ENCODE data around the gene SMARCC2. TPM values are rescaled to one million over a fixed set of nuclear protein-coding genes. Genes with fewer than 3 reads are reported as not detected.

Gene SMARCC2
- total and polyA plus RNA-seq, 2 of the 13 experiments (the other 11 are each of a cell fraction or from before 2014, with no cell fraction given): 21.3 to 24.1 TPM

DNA sequence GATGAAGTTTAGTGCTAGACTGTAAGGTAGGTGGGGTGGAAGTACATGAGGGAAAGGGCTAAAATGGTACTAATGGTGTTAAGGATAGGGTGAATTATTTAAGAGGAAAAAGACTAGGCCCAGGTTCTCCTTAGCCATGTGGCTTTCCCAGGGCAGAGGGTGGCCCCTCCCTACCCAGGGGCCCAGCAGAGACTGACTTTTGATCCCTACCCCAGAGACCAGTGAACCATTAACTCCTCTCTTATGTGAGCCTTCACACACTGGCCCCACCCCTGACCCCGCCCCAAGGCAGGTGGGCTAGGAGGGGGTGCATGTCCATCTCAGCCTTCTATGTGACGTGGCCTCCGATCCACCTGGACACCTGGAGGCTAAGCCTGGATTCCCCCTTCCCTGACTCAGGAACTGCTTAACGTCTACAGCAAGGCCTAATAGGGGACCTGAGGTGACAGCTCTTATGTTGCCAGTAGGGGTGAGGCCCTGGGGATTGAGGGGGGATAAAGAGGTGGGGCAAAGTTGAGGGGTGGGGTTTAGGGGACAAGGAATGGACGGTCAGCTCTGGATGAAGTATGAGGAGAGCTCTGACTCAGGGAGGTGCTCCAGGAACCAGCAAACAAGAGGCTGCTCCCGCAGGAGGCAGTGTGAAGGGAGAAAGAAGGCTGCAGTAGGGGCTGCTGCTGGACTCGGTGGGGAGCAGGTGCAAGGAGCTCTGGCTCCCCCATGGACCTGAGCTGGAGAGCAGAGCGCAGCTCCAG is 41.3 kb upstream of the SMARCC2 start (continued):
- TF ChIP-seq ZNF318 (CRISPR knock-in tag; IDR thresholded peaks at IDR 0.05) (peak; percentile 53; the same call in 1 of the 2 replicates), ASH2L (IDR thresholded peaks at IDR 0.05; ENCODE audit: insufficient read length, low read depth, low read length) (peak; percentile 88), ZBTB3 (CRISPR knock-in tag; IDR thresholded peaks at IDR 0.05; ENCODE audit: borderline replicate concordance, low read depth) (peak; percentile 76; the same call in 1 of the 2 replicates), ZNF12 (CRISPR knock-in tag; IDR thresholded peaks at IDR 0.05) (no peak), ZNF710 (CRISPR knock-in tag; IDR thresholded peaks at IDR 0.05; ENCODE audit: borderline replicate concordance) (peak; percentile 30; the same call in 1 of the 2 replicates), SP1 (IDR thresholded peaks at IDR 0.05) (no peak), SP1 (CRISPR knock-in tag; IDR thresholded peaks at IDR 0.05) (peak; percentile 57; the same call in 1 of the 2 replicates), LCORL (IDR thresholded peaks at IDR 0.05) (no peak), LCORL (CRISPR knock-in tag; IDR thresholded peaks at IDR 0.05) (peak; percentile 59; the same call in 1 of the 2 replicates), POGZ (CRISPR knock-in tag; IDR thresholded peaks at IDR 0.05) (peak; percentile 18; the same call in 1 of the 2 replicates), DRAP1 (CRISPR knock-in tag; IDR thresholded peaks at IDR 0.05) (peak; percentile 95), NR2F1 (CRISPR knock-in tag; IDR thresholded peaks at IDR 0.05) (peak in 1 of 2 experiments; percentile 13; a peak in 1 of 4 replicates), ZNF501 (CRISPR knock-in tag; IDR thresholded peaks at IDR 0.05) (peak; percentile 73; the same call in 1 of the 2 replicates), YEATS2 (CRISPR knock-in tag; IDR thresholded peaks at IDR 0.05; ENCODE audit: borderline replicate concordance) (peak; percentile 66; the same call in 1 of the 2 replicates), ZNF768 (CRISPR knock-in tag; IDR thresholded peaks at IDR 0.05) (no peak), TBX3 (IDR thresholded peaks at IDR 0.05; ENCODE audit: borderline replicate concordance) (0 out of 2 replicates have a peak, but pooled peaks have one; percentile 6)
- TF ChIP-seq, protein P1, sequence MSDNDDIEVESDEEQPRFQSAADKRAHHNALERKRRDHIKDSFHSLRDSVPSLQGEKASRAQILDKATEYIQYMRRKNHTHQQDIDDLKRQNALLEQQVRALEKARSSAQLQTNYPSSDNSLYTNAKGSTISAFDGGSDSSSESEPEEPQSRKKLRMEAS (IDR thresholded peaks at IDR 0.05): peak; percentile 93
